ENCODE results near the gene ELOVL5.
A peak's percentile ranks its signal among the peaks of the same experiment; 100 is the strongest.
"Not testable (repeated sequence)": the region's sequence is repeated elsewhere in the genome, so short reads cannot be mapped to it uniquely, and the experiment has no call there.

Gene ELOVL5

GRCh38 chr6:53348371-53349208, at the start of gene ELOVL5:
ELOVL5 (minus strand) TSS chr6:53348950; CDS start chr6:53295699, 53,251 bp downstream.
- peak; percentile 95 for DNase-seq (ENCODE audit: low spot score)

GRCh38 chr6:53397283-53397682, 48.5 kb upstream of the ELOVL5 start:
- DNase-seq (ENCODE audit: low spot score) = no peak

GRCh38 chr6:53395986-53396385, 47.2 kb upstream of the ELOVL5 start:
- DNase-seq (ENCODE audit: low spot score) = no peak

GRCh38 chr6:53394704-53395103, 46.0 kb upstream of the ELOVL5 start:
- no peak for DNase-seq (ENCODE audit: low spot score)

- no peak for DNase-seq (ENCODE audit: low spot score)
Observed at GRCh38 chr6:53391170-53391569, 42.4 kb upstream of the ELOVL5 start.

GRCh38 chr6:53390010-53390409, 41.3 kb upstream of the ELOVL5 start:
- no peak for DNase-seq (ENCODE audit: low spot score)

GRCh38 chr6:53388615-53389014, 39.9 kb upstream of the ELOVL5 start:
- not testable (repeated sequence) for DNase-seq (ENCODE audit: low spot score)

- DNase-seq (ENCODE audit: low spot score) = no peak
Observed at GRCh38 chr6:53382421-53382820, 33.7 kb upstream of the ELOVL5 start.

GRCh38 chr6:53378208-53378607, 29.5 kb upstream of the ELOVL5 start:
- no peak for DNase-seq (ENCODE audit: low spot score)

- no peak for DNase-seq (ENCODE audit: low spot score)
Observed at GRCh38 chr6:53377793-53378192, 29.0 kb upstream of the ELOVL5 start.

- no peak for DNase-seq (ENCODE audit: low spot score)
Observed at GRCh38 chr6:53377289-53377688, 28.5 kb upstream of the ELOVL5 start.

- no peak for DNase-seq (ENCODE audit: low spot score)
Observed at GRCh38 chr6:53376661-53377226, 28.0 kb upstream of the ELOVL5 start.

- DNase-seq (ENCODE audit: low spot score) = peak; percentile 28
Observed at GRCh38 chr6:53375847-53376246, 27.1 kb upstream of the ELOVL5 start.

GRCh38 chr6:53373638-53374037, 24.9 kb upstream of the ELOVL5 start:
- DNase-seq (ENCODE audit: low spot score) = no peak

- DNase-seq (ENCODE audit: low spot score) = no peak
Observed at GRCh38 chr6:53369876-53370515, 21.2 kb upstream of the ELOVL5 start.

GRCh38 chr6:53369051-53369450, 20.3 kb upstream of the ELOVL5 start:
- no peak for DNase-seq (ENCODE audit: low spot score)

GRCh38 chr6:53366128-53366641, 17.4 kb upstream of the ELOVL5 start:
- no peak for DNase-seq (ENCODE audit: low spot score)

- DNase-seq (ENCODE audit: low spot score) = no peak
Observed at GRCh38 chr6:53363341-53364079, 14.8 kb upstream of the ELOVL5 start.

GRCh38 chr6:53361549-53362031, 12.8 kb upstream of the ELOVL5 start:
- DNase-seq (ENCODE audit: low spot score) = no peak

GRCh38 chr6:53360093-53360912, 11.6 kb upstream of the ELOVL5 start:
- peak; percentile 26 for DNase-seq (ENCODE audit: low spot score)

- DNase-seq (ENCODE audit: low spot score) = no peak
Observed at GRCh38 chr6:53359843-53360092, 11.0 kb upstream of the ELOVL5 start.

All from AG20443 (cell line).